ENCODE measurements around the gene SEC11C. TPM values are rescaled to one million over a fixed set of nuclear protein-coding genes. Genes with fewer than 3 reads are reported as not detected.

Gene SEC11C
- total and polyA plus RNA-seq, 2 of the 8 experiments (the other 6 are each of a cell fraction or from before 2014, with no cell fraction given): 27.1 to 59.3 TPM

- no peak overlapping the region for H3K18ac ChIP-seq (ENCODE audit: extremely low read depth, low read length)
- no peak overlapping the region for H3K23ac ChIP-seq (ENCODE audit: insufficient read length)
- no peak overlapping the region for H4K91ac ChIP-seq (replicated peaks; ENCODE audit: insufficient read length, low read length)
- FAIRE-seq (no peak), DNase-seq (ENCODE audit: low read depth in 1 of 2, low spot score in 2 of 2) (no peak)
- H3K4me1 ChIP-seq (replicated peaks in 1 of 4; ENCODE audit: control insufficient read depth in 3 of 4, insufficient read depth in 4 of 4, low read length in 3 of 4): no peaks in the 10 kb centered on the region
- no peak overlapping the region for H4K5ac ChIP-seq (ENCODE audit: insufficient read length, low read depth, low read length)
- H3K4ac ChIP-seq (replicated peaks; ENCODE audit: insufficient read length, low read depth, low read length): no peak overlapping the region
- H2BK20ac ChIP-seq (ENCODE audit: low read length): no peak overlapping the region
- no peak overlapping the region for H3K9ac ChIP-seq (replicated peaks in 1 of 4; ENCODE audit: extremely low read depth in 1 of 4, low read depth in 3 of 4, low read length in 3 of 4)
- H2AK5ac ChIP-seq (ENCODE audit: low read depth, low read length): no peak overlapping the region
- H2BK12ac ChIP-seq (ENCODE audit: low read depth, low read length): no peak overlapping the region
- H3K56ac ChIP-seq (replicated peaks; ENCODE audit: insufficient read length, low read depth, low read length): no peak overlapping the region
- no peak overlapping the region for H2AFZ ChIP-seq (ENCODE audit: low read length)
- TF ChIP-seq RFX5 (IDR thresholded peaks at IDR 0.05; ENCODE audit: borderline replicate concordance, low read depth, low read length): no peak
- no peak for TF ChIP-seq YY1 (IDR thresholded peaks at IDR 0.05; ENCODE audit: low read depth, low read length)
- 82% methylated on average over 2 of the region's 2 CpGs; no CpG with 5 or more reads in 1 of the 2 experiments for WGBS, 2 experiments (ENCODE audit: extremely low coverage in 1 of 2, insufficient coverage in 1 of 2, insufficient read length in 1 of 2, insufficient replicate concordance in 2 of 2, low coverage in 1 of 2, low lambda C conversion rate in 2 of 2, missing lambda C conversion rate in 1 of 2)
- no peak overlapping the region for H3K4me3 ChIP-seq (ENCODE audit: extremely low read depth in 1 of 4, insufficient read depth in 2 of 4, low read depth in 3 of 4, low read length in 4 of 4)
- H3K9me3 ChIP-seq (ENCODE audit: insufficient read depth in 2 of 2, low read depth in 1 of 2, low read length in 1 of 2): no peaks in the 10 kb centered on the region
- no peak overlapping the region for H2BK120ac ChIP-seq (replicated peaks; ENCODE audit: low read depth, low read length)
- no peaks in the 10 kb centered on the region for H4K20me1 ChIP-seq (replicated peaks in 1 of 2; ENCODE audit: control insufficient read depth in 1 of 2, insufficient read depth in 2 of 2, low read length in 2 of 2)
- ChIA-PET CTCF (ENCODE audit: partially characterized antibody) (no interaction called here), POLR2A (ENCODE audit: partially characterized antibody) (no interaction called here)
- H2BK5ac ChIP-seq (ENCODE audit: low read depth, low read length): no peak overlapping the region
- H3K23me2 ChIP-seq (ENCODE audit: low read depth, low read length): no peaks in the 10 kb centered on the region
- no peak overlapping the region for H3K14ac ChIP-seq (ENCODE audit: insufficient read length)
- H2BK15ac ChIP-seq (ENCODE audit: low read length): no peak overlapping the region
- peaks cover 0 to 7% (median 2%) of the 10 kb centered on the region in 4 experiments; a peak in 3 of 8 replicates for H3K36me3 ChIP-seq (ENCODE audit: control insufficient read depth in 2 of 4, insufficient read depth in 4 of 4, low read length in 3 of 4)
- H3K27me3 ChIP-seq (replicated peaks in 1 of 4; ENCODE audit: control insufficient read depth in 3 of 4, extremely low read depth in 1 of 4, insufficient read depth in 3 of 4, low read length in 3 of 4): no peaks in the 10 kb centered on the region
- no peaks in the 10 kb centered on the region; the same call in 1 of the 2 replicates for H3K79me1 ChIP-seq (ENCODE audit: low read depth, low read length)
- no peaks in the 10 kb centered on the region for H3K79me2 ChIP-seq (ENCODE audit: control insufficient read depth in 1 of 2, insufficient read depth in 2 of 2, low read length in 2 of 2)
- no peak overlapping the region for H3K4me2 ChIP-seq (ENCODE audit: insufficient read depth in 1 of 2, low read depth in 2 of 2, low read length in 2 of 2)
- no peak overlapping the region for H3K27ac ChIP-seq (ENCODE audit: low read depth, low read length)
- H4K8ac ChIP-seq (ENCODE audit: extremely low read depth, insufficient read depth, low read length): no peak overlapping the region
Observed at GRCh38 chr18:59155153-59155552, 15.5 kb downstream of the SEC11C start.
